PC-3 (cell line): Measurements from ENCODE around the gene NHERF2. TPM values are rescaled to one million over a fixed set of nuclear protein-coding genes. Genes with fewer than 3 reads are reported as not detected.

Experiments used
- ATAC-seq: fragments of 200-7000 bp; cut with Tn5 transposase; 2 replicates; pipeline ENCODE4 v1.9.1; 2020; ENCODE audit warnings: mild to moderate bottlenecking, moderate library complexity
- BruUV-seq: library from RNA; stranded (reverse); fragments of 400-500 nt; replicated peaks from 2 replicates; lab custom pipeline; 2021; lab: Mats Ljungman, UMichigan
- CTCF ChIA-PET: fragments of 300-600 bp; sonication (Branson Sonifier 250); formaldehyde crosslinking; loops from one replicate; lab custom pipeline; 2022; ENCODE audit warnings: antibody characterized with exemption; lab: Charles Lee
- POLR2A ChIA-PET: fragments of 300-600 bp; sonication (Branson Sonifier 250); formaldehyde crosslinking; loops from one replicate; lab custom pipeline; 2022; ENCODE audit warnings: antibody characterized with exemption; ENCODE audit not compliant: unreplicated experiment; lab: Charles Lee
- DNase-seq: peaks from one replicate; pipeline ENCODE4 v3.0.0-alpha.2; 2015
- H2AFZ ChIP-seq: fragments of 300-600 bp; sonication (generic); 2 replicates; pipeline ENCODE4 v1.6.0; 2016; ENCODE audit warnings: antibody characterized with exemption, low read length
- H3F3A ChIP-seq: fragments of 300-600 bp; sonication (generic); one replicate; pipeline ENCODE4 v1.6.0; 2017; ENCODE audit warnings: antibody characterized with exemption, low read length, control low read depth, mild to moderate bottlenecking; ENCODE audit not compliant: unreplicated experiment
- H3K27ac ChIP-seq: fragments of 300-600 bp; sonication (generic); 2 replicates; pipeline ENCODE4 v1.5.1; 2016; ENCODE audit warnings: mild to moderate bottlenecking, low read length
- H3K27me3 ChIP-seq: fragments of 300-600 bp; sonication (generic); 2 replicates; pipeline ENCODE4 v1.6.1; 2016; ENCODE audit warnings: low read length, mixed read lengths
- H3K36me3 ChIP-seq: fragments of 300-600 bp; sonication (generic); 2 replicates; pipeline ENCODE4 v1.6.1; 2016; ENCODE audit warnings: low read depth, mixed run types, low read length, mixed read lengths
- H3K4me1 ChIP-seq: fragments of 300-600 bp; sonication (generic); 2 replicates; pipeline ENCODE4 v1.5.1; 2016; ENCODE audit warnings: low read length; ENCODE audit not compliant: insufficient read depth
- H3K4me2 ChIP-seq: fragments of 300-600 bp; sonication (generic); 2 replicates; pipeline ENCODE4 v1.6.0; 2016; ENCODE audit warnings: low read length
- H3K4me3 ChIP-seq: fragments of 300-600 bp; sonication (generic); 2 replicates; pipeline ENCODE4 v1.5.1; 2016; ENCODE audit warnings: mild to moderate bottlenecking, low read length, mixed read lengths
- H3K79me2 ChIP-seq: fragments of 300-600 bp; sonication (generic); 2 replicates; pipeline ENCODE4 v1.6.1; 2017; ENCODE audit warnings: low read length, mixed read lengths
- H3K9ac ChIP-seq: fragments of 300-600 bp; sonication (generic); 2 replicates; pipeline ENCODE4 v1.6.0; 2016; ENCODE audit warnings: mild to moderate bottlenecking, low read length
- H3K9me2 ChIP-seq: fragments of 300-600 bp; sonication (generic); replicated peaks from 2 replicates; pipeline ENCODE4 v1.6.1; 2016; ENCODE audit warnings: mixed run types, low read length, mixed read lengths
- H3K9me3 ChIP-seq: fragments of 300-600 bp; sonication (generic); 2 replicates; pipeline ENCODE4 v1.6.1; 2016; ENCODE audit warnings: low read length, mixed read lengths
- H4K20me1 ChIP-seq: fragments of 300-600 bp; sonication (generic); 2 replicates; pipeline ENCODE4 v1.6.1; 2016; ENCODE audit warnings: low read length, mixed read lengths
- EZH2 ChIP-seq: fragments of 300-600 bp; sonication (generic); IDR thresholded peaks from one replicate; pipeline ENCODE4 v1.6.1; 2017; ENCODE audit warnings: antibody characterized with exemption, mild to moderate bottlenecking, low read length; ENCODE audit not compliant: unreplicated experiment
- EZH2phosphoT487 ChIP-seq: fragments of 300-600 bp; sonication (generic); IDR thresholded peaks from 2 replicates; pipeline ENCODE4 v1.6.1; 2018; ENCODE audit warnings: mild to moderate bottlenecking, antibody characterized with exemption, low read length, borderline replicate concordance
- intact Hi-C: fragments of 100-400 bp; cut with micrococcal nuclease; formaldehyde crosslinking; loops from 2 replicates; pipeline ENCODE4 v1.9.0; 2023
- total RNA-seq: library from RNA; depleted of rRNA; stranded (reverse); fragments of >200 nt; gene quantifications from 2 replicates; pipeline ENCODE4 v1.2.3, GENCODE V29; 2014
- TF ChIP-seq, protein P1 (sequence below): fragments of 300-600 bp; sonication (generic); conservative IDR thresholded peaks from 2 replicates; pipeline ENCODE4 v1.5.1; 2017; ENCODE audit warnings: antibody characterized with exemption, low read depth, mild to moderate bottlenecking, low read length

The NHERF2 gene
- total RNA-seq, 1 experiment from 2014 or later, result 145 TPM

DNA sequence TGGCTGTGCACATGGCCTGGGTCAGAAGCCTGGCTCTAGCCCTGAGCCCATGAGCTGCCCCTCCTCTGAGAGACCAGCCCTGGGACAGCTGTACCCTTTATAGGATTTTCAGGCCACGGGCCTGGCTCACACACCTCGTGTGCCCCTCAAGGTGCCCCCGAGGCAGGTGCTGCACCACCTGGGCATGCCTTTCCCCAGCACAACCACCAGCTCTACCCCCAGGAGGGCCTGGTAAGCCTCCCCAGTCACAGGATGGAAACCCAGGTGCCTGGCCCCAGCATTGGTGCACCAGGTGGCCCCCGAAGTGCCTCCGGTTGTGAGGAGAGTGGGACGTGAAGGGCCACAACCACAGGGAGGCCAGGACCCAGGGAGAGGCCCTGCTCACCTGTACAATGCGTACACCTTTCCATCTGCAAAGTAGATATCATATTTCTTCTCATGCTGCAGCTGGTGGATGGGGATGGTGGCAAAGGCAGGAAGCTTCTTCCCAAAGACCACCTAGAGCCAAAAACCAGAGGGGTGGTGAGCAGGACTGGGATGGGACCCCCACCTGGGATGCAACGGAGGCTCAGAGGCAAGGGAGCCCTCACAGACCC is 23.4 kb upstream of the NHERF2 start:
- Histone ChIP-seq H3K27ac (no peak overlapping the region), H3K79me2 (peaks cover 53% of the 10 kb centered on the region), H3K4me2 (no peak overlapping the region), H3K4me1 (peaks cover 14% of the 10 kb centered on the region), H3F3A (no peaks in the 10 kb centered on the region), H3K9ac (no peak overlapping the region), H3K36me3 (peaks cover 6% of the 10 kb centered on the region; the same call in 1 of the 2 replicates), H3K27me3 (no peaks in the 10 kb centered on the region), H3K9me3 (no peaks in the 10 kb centered on the region), H3K4me3 (no peak overlapping the region), H4K20me1 (peaks cover 33% of the 10 kb centered on the region), H2AFZ (no peak overlapping the region), H3K9me2 (no peaks in the 10 kb centered on the region)
- BruUV-seq, result no TSS peak
- DNase-seq, result no peak
- ATAC-seq, result no peak
- intact Hi-C loops, result no loop called here
- ChIA-PET CTCF (interaction anchor here (1.0 kb wide), 1 partner anchor 18 kb away, joined by 3 read pairs; no protein-coding TSS in a partner anchor), POLR2A (no interaction called here)
- TF ChIP-seq EZH2phosphoT487 (no peak), EZH2 (no peak)
- TF ChIP-seq, protein P1, sequence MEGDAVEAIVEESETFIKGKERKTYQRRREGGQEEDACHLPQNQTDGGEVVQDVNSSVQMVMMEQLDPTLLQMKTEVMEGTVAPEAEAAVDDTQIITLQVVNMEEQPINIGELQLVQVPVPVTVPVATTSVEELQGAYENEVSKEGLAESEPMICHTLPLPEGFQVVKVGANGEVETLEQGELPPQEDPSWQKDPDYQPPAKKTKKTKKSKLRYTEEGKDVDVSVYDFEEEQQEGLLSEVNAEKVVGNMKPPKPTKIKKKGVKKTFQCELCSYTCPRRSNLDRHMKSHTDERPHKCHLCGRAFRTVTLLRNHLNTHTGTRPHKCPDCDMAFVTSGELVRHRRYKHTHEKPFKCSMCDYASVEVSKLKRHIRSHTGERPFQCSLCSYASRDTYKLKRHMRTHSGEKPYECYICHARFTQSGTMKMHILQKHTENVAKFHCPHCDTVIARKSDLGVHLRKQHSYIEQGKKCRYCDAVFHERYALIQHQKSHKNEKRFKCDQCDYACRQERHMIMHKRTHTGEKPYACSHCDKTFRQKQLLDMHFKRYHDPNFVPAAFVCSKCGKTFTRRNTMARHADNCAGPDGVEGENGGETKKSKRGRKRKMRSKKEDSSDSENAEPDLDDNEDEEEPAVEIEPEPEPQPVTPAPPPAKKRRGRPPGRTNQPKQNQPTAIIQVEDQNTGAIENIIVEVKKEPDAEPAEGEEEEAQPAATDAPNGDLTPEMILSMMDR, result no peak

DNA sequence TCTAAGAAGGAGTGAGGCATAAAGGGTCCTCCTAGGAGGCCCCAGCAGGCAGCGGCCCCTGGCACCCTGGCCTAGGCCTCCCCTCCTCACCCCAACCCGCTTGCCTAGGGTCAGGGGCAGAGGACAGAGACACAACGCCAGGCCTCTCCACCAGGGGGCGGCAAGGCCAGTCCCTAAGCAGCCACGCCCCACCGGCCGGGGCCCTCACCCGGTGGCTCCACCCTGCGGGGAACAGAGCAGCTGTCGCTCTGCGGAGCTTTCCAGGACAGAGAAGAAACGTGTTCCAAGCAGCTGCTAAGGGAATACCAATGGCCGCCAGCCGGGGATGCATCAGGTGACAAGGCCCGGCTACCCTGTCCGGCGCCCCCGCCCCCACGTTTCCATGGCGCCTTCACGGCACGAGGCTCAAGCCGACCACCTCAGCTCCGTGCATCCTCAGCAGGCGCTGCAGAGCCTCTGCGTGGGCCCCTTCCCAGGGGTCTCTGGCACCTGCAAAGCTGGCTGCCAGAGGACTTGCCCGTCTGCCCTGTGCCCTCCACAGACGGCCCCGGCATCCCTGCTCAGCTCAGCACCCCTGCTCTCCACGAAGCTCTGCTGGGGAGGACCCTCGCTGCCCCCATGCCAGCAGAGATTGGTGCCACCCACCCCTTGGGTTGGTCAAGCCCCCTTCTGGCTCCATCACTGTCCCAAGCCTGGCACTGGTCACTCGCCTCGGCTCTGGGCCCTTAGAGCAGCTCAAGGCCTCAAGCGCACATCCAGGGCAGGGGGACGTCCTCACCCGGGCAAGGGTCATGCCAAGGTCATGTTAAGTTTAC is 22.7 kb upstream of the NHERF2 start:
- ATAC-seq (peak; percentile 65), DNase-seq (peak; percentile 80)
- H3K4me3 ChIP-seq, result no peak overlapping the region
- peaks cover 60% of the 10 kb centered on the region for H3K79me2 ChIP-seq
- no peak overlapping the region for H2AFZ ChIP-seq
- H3K36me3 ChIP-seq, result peaks cover 6% of the 10 kb centered on the region; the same call in 1 of the 2 replicates
- H4K20me1 ChIP-seq, result peaks cover 33% of the 10 kb centered on the region
- CTCF ChIA-PET, result interaction anchor here (0.6 to 1.0 kb wide), 4 partner anchors 9 to 136 kb away, joined by 3 to 4 read pairs (median 3); partner anchors contain the start of gene NHERF2
- H3F3A ChIP-seq, result no peaks in the 10 kb centered on the region
- POLR2A ChIA-PET, result no interaction called here
- no peak overlapping the region for H3K4me2 ChIP-seq
- H3K27ac ChIP-seq, result no peak overlapping the region
- H3K9me3 ChIP-seq, result no peaks in the 10 kb centered on the region
- H3K27me3 ChIP-seq, result no peaks in the 10 kb centered on the region
- no peaks in the 10 kb centered on the region for H3K9me2 ChIP-seq
- no TSS peak for BruUV-seq
- H3K9ac ChIP-seq, result no peak overlapping the region
- H3K4me1 ChIP-seq, result peaks cover 16% of the 10 kb centered on the region
- TF ChIP-seq EZH2phosphoT487 (no peak), EZH2 (no peak)
- TF ChIP-seq, protein P1, result peak; percentile 82
- intact Hi-C loops, result no loop called here
